Measurements from ENCODE around the gene ADAMTS19.

GRCh38 chr5:129748913-129749880, 289.1 kb downstream of the ADAMTS19 start:
- TF ChIP-seq, protein P1, sequence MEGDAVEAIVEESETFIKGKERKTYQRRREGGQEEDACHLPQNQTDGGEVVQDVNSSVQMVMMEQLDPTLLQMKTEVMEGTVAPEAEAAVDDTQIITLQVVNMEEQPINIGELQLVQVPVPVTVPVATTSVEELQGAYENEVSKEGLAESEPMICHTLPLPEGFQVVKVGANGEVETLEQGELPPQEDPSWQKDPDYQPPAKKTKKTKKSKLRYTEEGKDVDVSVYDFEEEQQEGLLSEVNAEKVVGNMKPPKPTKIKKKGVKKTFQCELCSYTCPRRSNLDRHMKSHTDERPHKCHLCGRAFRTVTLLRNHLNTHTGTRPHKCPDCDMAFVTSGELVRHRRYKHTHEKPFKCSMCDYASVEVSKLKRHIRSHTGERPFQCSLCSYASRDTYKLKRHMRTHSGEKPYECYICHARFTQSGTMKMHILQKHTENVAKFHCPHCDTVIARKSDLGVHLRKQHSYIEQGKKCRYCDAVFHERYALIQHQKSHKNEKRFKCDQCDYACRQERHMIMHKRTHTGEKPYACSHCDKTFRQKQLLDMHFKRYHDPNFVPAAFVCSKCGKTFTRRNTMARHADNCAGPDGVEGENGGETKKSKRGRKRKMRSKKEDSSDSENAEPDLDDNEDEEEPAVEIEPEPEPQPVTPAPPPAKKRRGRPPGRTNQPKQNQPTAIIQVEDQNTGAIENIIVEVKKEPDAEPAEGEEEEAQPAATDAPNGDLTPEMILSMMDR (IDR thresholded peaks at IDR 0.05), result no peak
- no peak for TF ChIP-seq POLR2A (IDR thresholded peaks at IDR 0.05)
